H9 (cell line): ENCODE results near the gene OGFOD3. TPM values are rescaled to one million over a fixed set of nuclear protein-coding genes. Genes with fewer than 3 reads are reported as not detected.

ENCODE experiments used
- DNase-seq: peaks from one replicate; pipeline ENCODE4 v3.0.0-alpha.2; 2017
- H2AFZ ChIP-seq: one replicate; pipeline ENCODE4 v1.6.1; 2013; ENCODE audit warnings: mild to moderate bottlenecking, low read length, control low read depth, moderate library complexity
- H2AK5ac ChIP-seq: 2 replicates; pipeline ENCODE4 v1.6.1; 2013; ENCODE audit warnings: low read length, control low read depth, mixed read lengths; ENCODE audit not compliant: insufficient read length
- H2BK120ac ChIP-seq: one replicate; pipeline ENCODE4 v1.6.1; 2013; ENCODE audit warnings: low read depth, mild to moderate bottlenecking, low read length, control low read depth, inconsistent platforms; ENCODE audit not compliant: poor library complexity, severe bottlenecking
- H2BK12ac ChIP-seq: 2 replicates; pipeline ENCODE4 v1.6.1; 2013; ENCODE audit warnings: low read length, control low read depth, mixed read lengths, low read depth; ENCODE audit not compliant: insufficient read length
- H2BK15ac ChIP-seq: 2 replicates; pipeline ENCODE4 v1.6.1; 2013; ENCODE audit warnings: low read depth, low read length, control low read depth
- H2BK20ac ChIP-seq: one replicate; pipeline ENCODE4 v1.6.1; 2013; ENCODE audit warnings: low read depth, mild to moderate bottlenecking, low read length, control low read depth, inconsistent platforms; ENCODE audit not compliant: poor library complexity, severe bottlenecking
- H2BK5ac ChIP-seq: 2 replicates; pipeline ENCODE4 v1.6.1; 2013; ENCODE audit warnings: low read length, control low read depth, mixed read lengths; ENCODE audit not compliant: insufficient read length
- H3K14ac ChIP-seq: 2 replicates; pipeline ENCODE4 v1.6.1; 2013; ENCODE audit warnings: low read length, control low read depth; ENCODE audit not compliant: insufficient read depth
- H3K18ac ChIP-seq: 2 replicates; pipeline ENCODE4 v1.6.1; 2013; ENCODE audit warnings: low read depth, mild to moderate bottlenecking, mixed read lengths, low read length, control low read depth; ENCODE audit not compliant: insufficient read length
- H3K23ac ChIP-seq: 2 replicates; pipeline ENCODE4 v1.6.1; 2013; ENCODE audit warnings: low read length, control low read depth, mixed read lengths, low read depth; ENCODE audit not compliant: insufficient read length
- H3K23me2 ChIP-seq: 2 replicates; pipeline ENCODE4 v1.6.1; 2013; ENCODE audit warnings: low read depth, mild to moderate bottlenecking, mixed read lengths, low read length, control low read depth; ENCODE audit not compliant: insufficient read length, poor library complexity, severe bottlenecking
- H3K27ac ChIP-seq: 2 replicates; pipeline ENCODE4 v1.5.1; 2013; ENCODE audit warnings: low read length, control low read depth, mixed read lengths, low read depth; ENCODE audit not compliant: insufficient read length
- H3K27me3 ChIP-seq: 2 replicates; pipeline ENCODE4 v1.6.1; 2013; ENCODE audit warnings: low read length, control low read depth, inconsistent platforms; ENCODE audit not compliant: insufficient read depth
- H3K4ac ChIP-seq: 2 replicates; pipeline ENCODE4 v1.6.1; 2013; ENCODE audit warnings: low read depth, mild to moderate bottlenecking, control low read depth, inconsistent platforms, low read length, moderate library complexity
- H3K4me1 ChIP-seq: 2 replicates; pipeline ENCODE4 v1.6.1; 2013; ENCODE audit warnings: low read length, control low read depth, inconsistent platforms; ENCODE audit not compliant: insufficient read depth
- H3K4me2 ChIP-seq: 2 replicates; pipeline ENCODE4 v1.6.1; 2013; ENCODE audit warnings: low read length, control low read depth, mixed read lengths; ENCODE audit not compliant: insufficient read length, insufficient read depth
- H3K56ac ChIP-seq: 2 replicates; pipeline ENCODE4 v1.6.1; 2013; ENCODE audit warnings: low read depth, mild to moderate bottlenecking, mixed read lengths, low read length, control low read depth; ENCODE audit not compliant: insufficient read length
- H3K79me1 ChIP-seq: 2 replicates; pipeline ENCODE4 v1.6.1; 2013; ENCODE audit warnings: low read depth, mild to moderate bottlenecking, moderate library complexity, low read length, control low read depth, inconsistent platforms; ENCODE audit not compliant: insufficient read depth, poor library complexity, severe bottlenecking
- H3K79me2 ChIP-seq: 2 replicates; pipeline ENCODE4 v1.6.1; 2013; ENCODE audit warnings: low read length, control low read depth, inconsistent platforms; ENCODE audit not compliant: insufficient read depth
- H3K9ac ChIP-seq: 2 replicates; pipeline ENCODE4 v1.6.1; 2013; ENCODE audit warnings: low read length, control low read depth, mixed read lengths; ENCODE audit not compliant: insufficient read length; ENCODE audit errors: extremely low read depth
- H3K9me3 ChIP-seq: one replicate; pipeline ENCODE4 v1.6.1; 2013; ENCODE audit warnings: low read depth, low read length, inconsistent platforms; ENCODE audit not compliant: control insufficient read depth
- H3T11ph ChIP-seq: one replicate; pipeline ENCODE4 v1.6.1; 2013; ENCODE audit warnings: mild to moderate bottlenecking, low read length, control low read depth, inconsistent platforms
- H4K20me1 ChIP-seq: one replicate; pipeline ENCODE4 v1.6.1; 2013; ENCODE audit not compliant: control insufficient read depth, insufficient read length, insufficient read depth
- H4K5ac ChIP-seq: 2 replicates; pipeline ENCODE4 v1.6.1; 2013; ENCODE audit warnings: low read depth, mild to moderate bottlenecking, mixed read lengths, low read length, control low read depth; ENCODE audit not compliant: insufficient read length
- H4K8ac ChIP-seq: replicated peaks from 2 replicates; pipeline ENCODE4 v1.6.1; 2013; ENCODE audit warnings: low read length, control low read depth, mixed read lengths, low read depth; ENCODE audit not compliant: insufficient read length
- H4K91ac ChIP-seq: 2 replicates; pipeline ENCODE4 v1.6.1; 2013; ENCODE audit warnings: low read depth, mild to moderate bottlenecking, moderate library complexity, mixed read lengths, low read length, control low read depth; ENCODE audit not compliant: insufficient read length
- H3K27ac Mint-ChIP-seq, 3 experiments: 2 replicates in 2 of 3; 3 replicates in 1 of 3; pipeline ENCODE4 v1.8.0; 2020 to 2021; ENCODE audit warnings: mixed read lengths in 3 of 3, mild to moderate bottlenecking in 1 of 3, moderate library complexity in 1 of 3
- H3K27me3 Mint-ChIP-seq: 2 replicates; pipeline ENCODE4 v1.8.0; 2021; ENCODE audit warnings: low read depth, mild to moderate bottlenecking, moderate library complexity, mixed read lengths
- H3K36me3 Mint-ChIP-seq, 3 experiments: 2 replicates in 2 of 3; 3 replicates in 1 of 3; pipeline ENCODE4 v1.8.0; 2020 to 2021; ENCODE audit warnings: low read depth in 3 of 3, mixed read lengths in 3 of 3; ENCODE audit not compliant: insufficient read depth in 1 of 3
- H3K4me1 Mint-ChIP-seq, 2 experiments: 2 replicates each; pipeline ENCODE4 v1.8.0; 2020; ENCODE audit warnings: mixed read lengths in 2 of 2
- H3K4me3 Mint-ChIP-seq, 2 experiments: 2 replicates in 1 of 2; 3 replicates in 1 of 2; pipeline ENCODE4 v1.8.0; 2020 to 2021; ENCODE audit warnings: mild to moderate bottlenecking in 2 of 2, mixed read lengths in 2 of 2, moderate library complexity in 1 of 2
- H3K9me3 Mint-ChIP-seq, 2 experiments: 2 replicates in 1 of 2; 3 replicates in 1 of 2; pipeline ENCODE4 v1.8.0; 2020; ENCODE audit warnings: mild to moderate bottlenecking in 2 of 2, mixed read lengths in 2 of 2, moderate library complexity in 1 of 2
- CTCF ChIP-seq: fragments of 200-600 bp; sonication (generic); conservative IDR thresholded peaks from 3 replicates; pipeline ENCODE4 v1.8.0; 2021; ENCODE audit warnings: antibody characterized with exemption, mild to moderate bottlenecking
- WGBS: extraction: QIAGEN DNeasy Blood & Tissue Kit; methylation state at CpG from one replicate; pipeline ENCODE4 v1.1.7; 2013; ENCODE audit warnings: missing lambda C conversion rate, low lambda C conversion rate, mixed read lengths; ENCODE audit not compliant: insufficient read length; ENCODE audit errors: extremely low coverage; 5-methylcytosine and 5-hydroxymethylcytosine counted together
- total RNA-seq: library from RNA; stranded (reverse); gene quantifications from 2 replicates; pipeline ENCODE4 v1.2.1, GENCODE V29; 2021

The OGFOD3 gene
- total RNA-seq, 1 experiment from 2014 or later = 27.8 TPM

DNA sequence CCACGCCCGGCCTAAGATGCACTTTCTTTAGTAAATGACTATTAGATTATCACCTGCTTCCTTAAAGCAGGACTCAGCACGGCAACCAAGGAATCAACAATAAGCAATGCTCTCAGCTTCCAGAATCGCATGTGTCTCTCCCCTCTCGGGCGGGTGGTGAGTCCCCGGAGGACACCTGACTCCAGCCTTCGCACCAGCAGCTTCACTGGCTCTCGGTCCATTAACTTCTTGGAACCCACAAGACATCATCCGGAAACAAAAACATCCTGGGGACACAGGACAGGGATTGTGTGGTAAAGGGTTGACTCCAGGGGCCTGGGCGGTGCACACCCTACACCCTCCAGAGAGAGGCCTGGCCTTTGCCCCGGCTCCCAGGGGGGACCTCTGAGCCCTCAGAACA, 24.1 kb downstream of the OGFOD3 start:
- H2BK20ac ChIP-seq = no peak overlapping the region
- H3K27ac ChIP-seq = no peak overlapping the region

More for the DNA sequence above, 24.1 kb downstream of the OGFOD3 start:
- no peak overlapping the region for H2AFZ ChIP-seq
- no CpG with 5 or more reads among the region's 12 CpGs for WGBS
- no peak overlapping the region for H3K4me3 Mint-ChIP-seq
- H2BK5ac ChIP-seq = no peak overlapping the region
- peaks cover 0 to 13% (median 11%) of the 10 kb centered on the region in 3 experiments; a peak in 4 of 7 replicates for H3K36me3 Mint-ChIP-seq
- no peak overlapping the region for H3T11ph ChIP-seq
- no peak overlapping the region for H4K91ac ChIP-seq
- H3K56ac ChIP-seq = no peak overlapping the region
- H4K8ac ChIP-seq = no peak overlapping the region
- H3K4me1 Mint-ChIP-seq = no peaks in the 10 kb centered on the region
- H4K5ac ChIP-seq = no peak overlapping the region
- no peak overlapping the region for H2AK5ac ChIP-seq
- H3K79me2 ChIP-seq = no peaks in the 10 kb centered on the region
- no peaks in the 10 kb centered on the region for H3K23me2 ChIP-seq
- 0 out of 2 replicates have a peak, but pooled peaks cover 2% of the 10 kb centered on the region for H3K27me3 Mint-ChIP-seq
- no peak overlapping the region for H2BK120ac ChIP-seq
- H3K4ac ChIP-seq = no peak overlapping the region
- H3K79me1 ChIP-seq = no peaks in the 10 kb centered on the region
- DNase-seq = no peak
- H3K4me2 ChIP-seq = no peak overlapping the region
- no peaks in the 10 kb centered on the region for H3K9me3 Mint-ChIP-seq
- H3K4me1 ChIP-seq = no peaks in the 10 kb centered on the region
- no peak overlapping the region for H2BK12ac ChIP-seq
- no peak overlapping the region for H3K9ac ChIP-seq
- no peak overlapping the region for H3K18ac ChIP-seq
- H3K27me3 ChIP-seq = no peaks in the 10 kb centered on the region
- H3K14ac ChIP-seq = no peak overlapping the region
- H3K27ac Mint-ChIP-seq = peak overlapping the region in 1 of 3 experiments; percentile 49; a peak in 2 of 7 replicates
- TF ChIP-seq CTCF = no peak
- H4K20me1 ChIP-seq = no peaks in the 10 kb centered on the region
- H3K9me3 ChIP-seq = no peaks in the 10 kb centered on the region
- H3K23ac ChIP-seq = no peak overlapping the region
- no peak overlapping the region for H2BK15ac ChIP-seq
